Myocyte (in vitro differentiated cells): ENCODE measurements around the gene PIEZO2. TPM values are rescaled to one million over a fixed set of nuclear protein-coding genes. Genes with fewer than 3 reads are reported as not detected.

ENCODE experiments used
- DNase-seq: peaks from one replicate; pipeline ENCODE4 v3.0.0-alpha.2; 2012; ENCODE audit warnings: low read depth
- total RNA-seq: library from RNA; depleted of rRNA; stranded (reverse); fragments of >200 nt; gene quantifications from 2 replicates; pipeline ENCODE4 v1.2.3, GENCODE V29; 2014

Gene PIEZO2
- total RNA-seq, 1 donor from 2014 or later, result 7.5 TPM

GRCh38 chr18:10900435-10900834, 248.9 kb downstream of the PIEZO2 start:
- no peak for DNase-seq

GRCh38 chr18:10899481-10899880, 249.9 kb downstream of the PIEZO2 start:
- DNase-seq, result no peak

GRCh38 chr18:10898417-10898974, 250.9 kb downstream of the PIEZO2 start:
- no peak for DNase-seq

- no peak for DNase-seq
Measured at GRCh38 chr18:10896851-10897250, 252.5 kb downstream of the PIEZO2 start.

GRCh38 chr18:10895976-10896375, 253.4 kb downstream of the PIEZO2 start:
- DNase-seq, result peak; percentile 9

- DNase-seq, result no peak
Measured at GRCh38 chr18:10894501-10894900, 254.9 kb downstream of the PIEZO2 start.

- DNase-seq, result no peak
Measured at GRCh38 chr18:10893761-10894160, 255.6 kb downstream of the PIEZO2 start.

GRCh38 chr18:10893196-10893595, 256.2 kb downstream of the PIEZO2 start:
- DNase-seq, result no peak

- DNase-seq, result peak; percentile 24
Measured at GRCh38 chr18:10892786-10893185, 256.6 kb downstream of the PIEZO2 start.

GRCh38 chr18:10890022-10890421, 259.3 kb downstream of the PIEZO2 start:
- no peak for DNase-seq

- no peak for DNase-seq
Measured at GRCh38 chr18:10878703-10879102, 270.7 kb downstream of the PIEZO2 start.

- no peak for DNase-seq
Measured at GRCh38 chr18:10877987-10878386, 271.4 kb downstream of the PIEZO2 start.

GRCh38 chr18:10875811-10876210, 273.6 kb downstream of the PIEZO2 start:
- DNase-seq, result no peak

- DNase-seq, result no peak
Measured at GRCh38 chr18:10872304-10872703, 277.1 kb downstream of the PIEZO2 start.

- DNase-seq, result no peak
Measured at GRCh38 chr18:10864722-10865121, 284.6 kb downstream of the PIEZO2 start.

- DNase-seq, result no peak
Measured at GRCh38 chr18:10863026-10863425, 286.3 kb downstream of the PIEZO2 start.

- no peak for DNase-seq
Measured at GRCh38 chr18:10860928-10861327, 288.4 kb downstream of the PIEZO2 start.

GRCh38 chr18:10860382-10860781, 289.0 kb downstream of the PIEZO2 start:
- DNase-seq, result peak; percentile 10

GRCh38 chr18:10858477-10858876, 290.9 kb downstream of the PIEZO2 start:
- DNase-seq, result no peak

- no peak for DNase-seq
Measured at GRCh38 chr18:10856132-10856531, 293.2 kb downstream of the PIEZO2 start.

GRCh38 chr18:10852385-10853303, 296.7 kb downstream of the PIEZO2 start:
- DNase-seq, result no peak

GRCh38 chr18:10851824-10852319, 297.5 kb downstream of the PIEZO2 start:
- peak; percentile 67 for DNase-seq

- no peak for DNase-seq
Measured at GRCh38 chr18:10850840-10851239, 298.5 kb downstream of the PIEZO2 start.
